ENCODE results near the gene C1GALT1C1.
"Not testable (repeated sequence)": the region's sequence is repeated elsewhere in the genome, so short reads cannot be mapped to it uniquely, and the experiment has no call there.

C1GALT1C1 gene

DNA sequence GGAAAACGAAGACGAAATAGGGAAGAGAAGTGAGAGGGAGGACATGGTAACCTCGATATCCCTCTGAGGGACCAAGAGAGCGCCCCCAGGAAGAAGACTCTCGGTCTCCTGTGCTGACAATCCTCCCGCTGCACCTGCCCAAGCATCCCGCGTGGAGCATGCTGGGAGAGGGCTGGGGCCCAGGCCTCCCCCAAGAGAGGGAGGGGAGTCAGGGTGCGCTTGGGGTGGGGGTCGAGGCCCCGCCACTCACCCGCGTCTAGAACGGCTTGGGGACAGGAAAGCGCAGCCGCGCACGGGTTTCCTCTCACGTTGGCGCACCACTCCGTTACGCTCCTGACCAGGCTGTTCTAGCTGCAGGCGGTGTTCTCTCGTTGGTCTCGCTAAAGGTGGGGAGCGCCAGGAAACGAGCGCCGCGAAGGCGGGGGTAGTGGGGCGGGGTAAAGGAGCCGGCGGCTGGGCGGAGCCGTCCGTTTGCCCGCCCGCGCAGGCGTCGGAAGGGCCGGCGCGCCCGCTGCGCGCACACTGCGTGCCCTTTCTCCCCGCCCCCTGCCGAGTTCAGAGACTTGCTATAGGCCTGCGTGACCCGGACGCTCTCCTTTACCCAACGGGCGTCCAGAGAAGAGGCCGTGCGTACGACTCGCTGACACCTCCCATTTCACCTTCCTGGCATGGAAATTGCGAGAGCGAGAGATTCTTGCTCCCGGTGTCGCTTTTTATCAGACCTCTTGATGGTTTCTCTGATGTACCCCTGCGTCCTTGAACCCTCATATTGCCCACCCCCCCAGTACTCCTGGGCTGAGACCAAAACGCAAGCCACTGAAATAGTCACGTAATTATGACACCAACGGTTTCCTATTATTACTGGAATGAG lies at the start of gene C1GALT1C1:
Gene C1GALT1C1, minus strand, starts transcription at position 388 of the 871 bp plus-strand sequence. CDS start 2,888 bp downstream, outside the sequence.
- H3K27ac ChIP-seq (ENCODE audit: low read length) = no peak within 1 kb of the TSS
- no peaks in the 10 kb centered on the region for H3K4me1 ChIP-seq (ENCODE audit: control insufficient read depth, low read depth, low read length)
- peak within 1 kb of the TSS; percentile 63 for H3K4me3 ChIP-seq (ENCODE audit: low read length)
- peaks cover 6% of the 10 kb centered on the region for H3K9me3 ChIP-seq (ENCODE audit: control insufficient read depth, low read depth, low read length)
- H3K9ac ChIP-seq (ENCODE audit: low read length) = peak within 1 kb of the TSS; percentile 32
- no peaks in the 10 kb centered on the region for H3K27me3 ChIP-seq (ENCODE audit: control insufficient read depth, insufficient read depth, low read length)
- no peaks in the 10 kb centered on the region for H3K36me3 ChIP-seq (ENCODE audit: control insufficient read depth, low read depth, low read length)

DNA sequence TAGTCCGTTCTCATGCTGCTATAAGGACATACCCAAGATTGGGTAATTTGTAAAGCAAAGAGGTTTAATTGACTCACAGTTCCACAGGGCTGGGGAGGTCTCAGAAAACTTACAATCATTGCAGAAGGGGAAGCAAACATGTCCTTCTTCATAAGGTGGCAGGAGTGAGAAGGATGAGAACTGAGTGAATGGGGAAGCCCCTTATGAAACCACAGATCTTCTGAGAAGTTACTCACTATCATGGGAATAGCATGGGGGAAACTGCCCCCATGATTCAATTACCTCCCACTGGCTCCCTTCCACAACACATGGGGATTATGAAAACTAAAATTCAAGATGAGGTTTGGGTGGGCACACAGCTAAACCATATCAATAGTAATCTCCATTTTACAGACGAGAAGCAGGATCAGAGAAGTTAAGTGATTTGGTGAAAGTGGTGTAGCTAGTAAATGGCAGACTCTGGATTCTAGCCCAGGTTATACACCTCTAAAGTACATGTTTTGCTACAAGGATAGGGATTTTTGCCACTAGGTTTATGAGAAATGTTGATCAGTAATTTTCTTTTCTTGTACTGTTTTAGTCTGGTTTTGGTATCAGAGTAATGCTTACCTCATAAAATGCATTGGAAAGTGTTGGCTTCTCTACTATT lies 47.3 kb upstream of the C1GALT1C1 start:
- no peaks in the 10 kb centered on the region for H3K4me1 ChIP-seq (ENCODE audit: control insufficient read depth, low read depth, low read length)
- no peak overlapping the region for H3K9ac ChIP-seq (ENCODE audit: low read length)
- H3K27ac ChIP-seq (ENCODE audit: low read length) = no peak overlapping the region
- no peak overlapping the region for H3K4me3 ChIP-seq (ENCODE audit: low read length)
- peaks cover 5% of the 10 kb centered on the region for H3K9me3 ChIP-seq (ENCODE audit: control insufficient read depth, low read depth, low read length)
- no peaks in the 10 kb centered on the region for H3K27me3 ChIP-seq (ENCODE audit: control insufficient read depth, insufficient read depth, low read length)
- no peaks in the 10 kb centered on the region for H3K36me3 ChIP-seq (ENCODE audit: control insufficient read depth, low read depth, low read length)

DNA sequence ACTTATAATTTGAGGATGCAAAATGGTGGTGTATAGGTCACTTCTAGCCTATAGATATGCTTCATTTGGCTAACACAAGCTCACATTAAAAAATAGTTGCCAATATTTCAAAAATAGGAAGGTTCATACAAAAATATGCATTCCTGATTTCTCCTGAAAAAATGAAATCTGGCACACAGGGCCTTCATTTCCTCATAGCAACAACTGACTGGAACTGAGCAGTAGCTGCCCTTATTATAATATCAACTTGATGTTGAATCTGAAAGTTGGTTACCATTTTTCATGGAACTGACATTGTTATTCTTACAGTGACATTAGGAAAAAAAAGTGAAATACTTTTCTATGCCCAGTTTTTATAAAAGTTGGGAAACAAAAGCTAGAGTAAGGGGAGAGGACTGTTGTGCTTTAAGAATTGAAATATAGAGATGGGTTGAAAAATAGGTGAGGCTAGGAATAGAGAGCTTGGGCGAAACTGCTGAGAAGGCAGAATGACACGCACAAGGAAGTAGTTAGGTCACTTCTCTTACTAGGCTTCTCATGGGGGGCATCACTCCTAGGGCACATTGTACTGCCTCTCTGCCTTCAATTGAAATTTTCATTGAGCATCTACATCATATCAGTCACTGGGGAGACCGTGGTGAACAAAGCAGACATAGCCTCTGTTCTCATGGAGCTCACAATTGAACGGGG lies 43.1 kb upstream of the C1GALT1C1 start:
- Histone ChIP-seq H3K27me3 (ENCODE audit: control insufficient read depth, insufficient read depth, low read length) (no peaks in the 10 kb centered on the region), H3K36me3 (ENCODE audit: control insufficient read depth, low read depth, low read length) (no peaks in the 10 kb centered on the region), H3K4me1 (ENCODE audit: control insufficient read depth, low read depth, low read length) (no peaks in the 10 kb centered on the region), H3K27ac (ENCODE audit: low read length) (no peak overlapping the region), H3K9ac (ENCODE audit: low read length) (no peak overlapping the region), H3K9me3 (ENCODE audit: control insufficient read depth, low read depth, low read length) (peaks cover 8% of the 10 kb centered on the region), H3K4me3 (ENCODE audit: low read length) (no peak overlapping the region)

DNA sequence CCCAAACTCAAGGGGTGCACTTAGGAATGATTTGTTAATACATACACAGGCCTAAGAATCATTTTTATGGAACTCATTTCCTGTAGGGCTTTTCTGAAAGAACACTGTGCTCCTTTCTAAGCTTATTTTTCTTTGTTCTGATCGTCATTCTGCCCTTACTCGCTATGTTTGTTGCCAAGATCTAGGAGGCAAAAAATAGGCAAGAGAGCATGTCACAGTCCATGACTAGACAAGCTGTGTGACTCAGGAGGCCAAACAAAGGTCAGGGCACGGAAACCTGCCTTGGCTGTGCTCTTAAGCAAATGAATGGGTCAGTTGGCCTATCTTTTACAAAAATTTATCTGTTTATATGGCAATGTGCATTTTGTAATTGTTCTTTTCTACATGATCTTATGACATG lies 42.5 kb upstream of the C1GALT1C1 start:
- H3K4me1 ChIP-seq (ENCODE audit: control insufficient read depth, low read depth, low read length) = no peaks in the 10 kb centered on the region
- no peak overlapping the region for H3K27ac ChIP-seq (ENCODE audit: low read length)
- H3K27me3 ChIP-seq (ENCODE audit: control insufficient read depth, insufficient read depth, low read length) = no peaks in the 10 kb centered on the region
- H3K36me3 ChIP-seq (ENCODE audit: control insufficient read depth, low read depth, low read length) = no peaks in the 10 kb centered on the region
- no peak overlapping the region for H3K4me3 ChIP-seq (ENCODE audit: low read length)
- H3K9ac ChIP-seq (ENCODE audit: low read length) = no peak overlapping the region
- H3K9me3 ChIP-seq (ENCODE audit: control insufficient read depth, low read depth, low read length) = peaks cover 8% of the 10 kb centered on the region

DNA sequence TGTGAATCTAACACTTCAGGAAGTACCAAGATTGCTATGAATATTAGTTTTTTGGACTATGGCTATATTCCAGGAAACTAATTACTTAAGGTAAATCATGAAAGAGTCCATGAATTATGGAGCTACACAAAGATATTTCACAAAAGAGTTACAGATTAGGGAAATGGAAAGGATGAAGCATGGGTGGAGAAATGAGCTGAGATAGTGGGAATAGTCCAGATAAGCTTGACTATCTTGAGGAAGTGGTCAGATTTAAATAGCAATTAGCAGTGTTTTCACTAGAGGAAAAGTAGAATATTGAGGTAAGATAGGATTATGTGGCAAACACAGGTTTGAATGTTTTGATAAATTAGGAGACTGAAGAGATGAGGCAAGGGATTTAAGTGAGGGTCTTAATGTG lies 42.1 kb upstream of the C1GALT1C1 start:
- H3K9ac ChIP-seq (ENCODE audit: low read length) = no peak overlapping the region
- H3K36me3 ChIP-seq (ENCODE audit: control insufficient read depth, low read depth, low read length) = no peaks in the 10 kb centered on the region
- H3K27me3 ChIP-seq (ENCODE audit: control insufficient read depth, insufficient read depth, low read length) = no peaks in the 10 kb centered on the region
- peaks cover 12% of the 10 kb centered on the region for H3K9me3 ChIP-seq (ENCODE audit: control insufficient read depth, low read depth, low read length)
- no peaks in the 10 kb centered on the region for H3K4me1 ChIP-seq (ENCODE audit: control insufficient read depth, low read depth, low read length)
- H3K4me3 ChIP-seq (ENCODE audit: low read length) = no peak overlapping the region
- no peak overlapping the region for H3K27ac ChIP-seq (ENCODE audit: low read length)

DNA sequence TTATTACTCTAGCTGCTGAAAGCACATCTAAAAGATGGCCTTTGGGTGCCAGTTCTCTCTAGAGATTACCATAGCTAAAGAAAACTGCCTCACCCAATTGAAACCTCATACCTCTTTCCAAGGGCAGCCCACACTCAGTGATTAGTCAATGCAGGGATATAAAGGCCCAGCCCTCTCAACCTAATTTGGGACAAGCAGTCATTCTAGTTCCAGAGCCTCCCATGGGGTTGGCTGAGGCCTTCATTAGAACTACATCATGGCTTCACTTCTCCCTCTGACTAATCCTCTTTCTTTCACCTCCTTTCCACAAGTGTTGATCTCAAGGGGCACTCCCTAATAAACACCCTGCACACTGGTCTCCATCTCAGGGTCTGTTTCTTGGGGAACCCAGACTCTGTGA lies 38.5 kb upstream of the C1GALT1C1 start:
- Histone ChIP-seq H3K4me1 (ENCODE audit: control insufficient read depth, low read depth, low read length) (no peaks in the 10 kb centered on the region), H3K27ac (ENCODE audit: low read length) (no peak overlapping the region), H3K27me3 (ENCODE audit: control insufficient read depth, insufficient read depth, low read length) (no peaks in the 10 kb centered on the region), H3K9ac (ENCODE audit: low read length) (no peak overlapping the region), H3K36me3 (ENCODE audit: control insufficient read depth, low read depth, low read length) (no peaks in the 10 kb centered on the region), H3K9me3 (ENCODE audit: control insufficient read depth, low read depth, low read length) (peaks cover 15% of the 10 kb centered on the region), H3K4me3 (ENCODE audit: low read length) (no peak overlapping the region)

DNA sequence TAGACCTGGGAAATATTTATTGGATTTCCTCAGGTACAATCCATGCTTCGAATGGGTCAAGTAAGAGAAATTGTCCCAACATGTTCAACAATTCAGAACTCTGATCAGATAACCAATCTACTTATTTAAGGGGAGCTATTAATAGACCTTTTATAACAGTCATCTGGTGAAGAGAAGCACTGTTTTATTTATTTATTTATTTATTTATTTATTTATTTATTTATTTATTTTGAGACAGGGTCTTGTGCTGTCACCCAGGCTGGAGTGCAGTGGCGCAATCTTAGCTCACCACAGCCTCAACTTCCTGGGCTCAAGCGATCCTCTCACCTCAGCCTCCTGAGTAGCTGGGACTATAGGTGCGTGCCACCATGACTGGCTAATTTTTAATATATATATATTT lies 34.7 kb upstream of the C1GALT1C1 start:
- H3K4me1 ChIP-seq (ENCODE audit: control insufficient read depth, low read depth, low read length); H3K9me3 ChIP-seq (ENCODE audit: control insufficient read depth, low read depth, low read length); H3K9ac ChIP-seq (ENCODE audit: low read length); H3K4me3 ChIP-seq (ENCODE audit: low read length); H3K27ac ChIP-seq (ENCODE audit: low read length); H3K27me3 ChIP-seq (ENCODE audit: control insufficient read depth, insufficient read depth, low read length); H3K36me3 ChIP-seq (ENCODE audit: control insufficient read depth, low read depth, low read length): not testable (repeated sequence)

DNA sequence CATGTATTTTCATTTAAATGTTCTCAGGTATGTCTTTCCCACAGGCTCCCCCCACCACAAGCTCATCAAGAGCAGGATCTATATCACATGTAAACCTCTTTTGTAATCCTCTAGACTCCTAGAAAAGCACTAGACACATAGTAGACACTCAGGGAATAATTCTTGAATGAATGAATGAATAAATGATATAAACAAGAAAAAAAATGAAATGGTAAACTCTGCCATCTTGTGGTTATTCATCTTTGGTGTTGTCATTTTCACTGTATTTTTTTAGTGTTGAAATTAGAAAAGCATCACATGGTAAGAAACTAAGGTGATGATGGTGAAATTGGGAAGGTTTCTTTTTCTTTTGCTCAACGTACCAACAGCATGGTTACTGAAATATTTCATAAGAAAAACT lies 34.2 kb upstream of the C1GALT1C1 start:
- Histone ChIP-seq H3K4me3 (ENCODE audit: low read length) (no peak overlapping the region), H3K9me3 (ENCODE audit: control insufficient read depth, low read depth, low read length) (peaks cover 7% of the 10 kb centered on the region), H3K4me1 (ENCODE audit: control insufficient read depth, low read depth, low read length) (no peaks in the 10 kb centered on the region), H3K27ac (ENCODE audit: low read length) (no peak overlapping the region), H3K27me3 (ENCODE audit: control insufficient read depth, insufficient read depth, low read length) (no peaks in the 10 kb centered on the region), H3K36me3 (ENCODE audit: control insufficient read depth, low read depth, low read length) (no peaks in the 10 kb centered on the region), H3K9ac (ENCODE audit: low read length) (no peak overlapping the region)

DNA sequence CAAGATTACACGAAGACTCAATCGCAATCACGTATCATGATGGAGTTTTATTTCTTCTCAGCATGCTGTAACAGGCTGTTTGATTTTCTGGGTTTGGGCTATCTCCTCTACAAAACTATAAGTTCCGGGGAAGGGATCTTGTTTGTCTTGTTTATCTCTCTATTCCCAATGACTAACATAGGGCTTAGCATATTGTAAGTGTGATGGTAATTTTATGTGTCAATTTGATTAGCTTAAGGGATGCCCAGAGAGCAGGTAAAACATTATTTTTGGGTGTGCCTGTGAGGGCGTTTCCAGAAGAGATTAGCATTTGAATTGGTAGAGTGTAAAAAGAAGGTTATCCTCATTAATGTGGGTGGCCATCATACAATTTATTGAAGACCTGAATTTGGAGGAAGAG lies 32.8 kb upstream of the C1GALT1C1 start:
- H3K27ac ChIP-seq (ENCODE audit: low read length) = no peak overlapping the region
- H3K9ac ChIP-seq (ENCODE audit: low read length) = no peak overlapping the region
- peaks cover 8% of the 10 kb centered on the region for H3K9me3 ChIP-seq (ENCODE audit: control insufficient read depth, low read depth, low read length)
- no peak overlapping the region for H3K4me3 ChIP-seq (ENCODE audit: low read length)
- no peaks in the 10 kb centered on the region for H3K27me3 ChIP-seq (ENCODE audit: control insufficient read depth, insufficient read depth, low read length)
- H3K4me1 ChIP-seq (ENCODE audit: control insufficient read depth, low read depth, low read length) = no peaks in the 10 kb centered on the region
- no peaks in the 10 kb centered on the region for H3K36me3 ChIP-seq (ENCODE audit: control insufficient read depth, low read depth, low read length)

DNA sequence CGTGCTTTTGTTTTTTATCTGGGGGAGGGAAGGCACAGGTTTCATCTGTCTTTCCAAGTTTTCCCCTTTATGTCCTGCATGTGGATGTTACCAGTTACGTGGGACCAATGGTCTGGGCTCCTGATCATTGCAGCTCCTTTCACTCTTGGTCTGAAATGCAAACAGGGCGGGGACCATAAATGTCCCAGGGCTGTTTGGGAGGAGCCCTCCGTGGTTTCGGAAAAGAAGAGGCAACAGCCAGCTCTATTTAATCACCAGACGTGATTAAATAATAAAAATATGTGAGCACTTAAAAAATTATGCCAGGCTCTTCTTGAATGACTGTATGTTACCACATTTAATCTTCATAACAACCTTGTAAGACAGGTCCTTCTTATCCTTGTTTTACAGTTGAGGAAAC lies 30.8 kb upstream of the C1GALT1C1 start:
- Histone ChIP-seq H3K27ac (ENCODE audit: low read length) (no peak overlapping the region), H3K4me1 (ENCODE audit: control insufficient read depth, low read depth, low read length) (no peaks in the 10 kb centered on the region), H3K36me3 (ENCODE audit: control insufficient read depth, low read depth, low read length) (no peaks in the 10 kb centered on the region), H3K27me3 (ENCODE audit: control insufficient read depth, insufficient read depth, low read length) (no peaks in the 10 kb centered on the region), H3K9ac (ENCODE audit: low read length) (no peak overlapping the region), H3K4me3 (ENCODE audit: low read length) (no peak overlapping the region), H3K9me3 (ENCODE audit: control insufficient read depth, low read depth, low read length) (peaks cover 3% of the 10 kb centered on the region)

DNA sequence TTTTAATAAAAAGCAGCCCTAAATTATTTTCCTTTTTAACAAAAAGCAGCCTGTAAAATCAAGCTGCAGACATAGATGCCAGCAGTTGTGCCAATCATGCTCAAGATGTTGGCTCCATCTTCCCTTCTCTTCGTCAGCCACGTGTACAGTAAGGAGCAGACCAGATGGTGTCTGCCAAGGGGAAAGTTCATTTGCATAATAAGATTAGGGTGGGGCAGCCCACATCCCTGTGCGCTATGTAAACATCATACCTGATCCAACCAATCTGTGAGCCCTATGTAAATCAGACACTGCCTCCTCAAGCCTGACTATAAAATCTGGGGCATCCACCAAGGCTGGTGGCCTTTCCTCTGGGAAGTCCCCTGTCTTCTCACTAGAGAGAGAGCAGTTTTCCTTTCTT lies 23.1 kb upstream of the C1GALT1C1 start:
- Histone ChIP-seq H3K9me3 (ENCODE audit: control insufficient read depth, low read depth, low read length) (peaks cover 16% of the 10 kb centered on the region), H3K36me3 (ENCODE audit: control insufficient read depth, low read depth, low read length) (no peaks in the 10 kb centered on the region), H3K4me3 (ENCODE audit: low read length) (no peak overlapping the region), H3K27me3 (ENCODE audit: control insufficient read depth, insufficient read depth, low read length) (no peaks in the 10 kb centered on the region), H3K4me1 (ENCODE audit: control insufficient read depth, low read depth, low read length) (no peaks in the 10 kb centered on the region), H3K9ac (ENCODE audit: low read length) (no peak overlapping the region), H3K27ac (ENCODE audit: low read length) (no peak overlapping the region)

All from iPS-18a (cell line).